RWPE1 (cell line): ENCODE data around the gene CNDP2.

Experiments used
- CTCF ChIA-PET: fragments of 350-600 bp; sonication (Branson Sonifier 250); formaldehyde crosslinking; extraction: SDS; loops from one replicate; lab custom pipeline; 2021; lab: Yijun Ruan, JAX
- POLR2A ChIA-PET: fragments of 400-600 bp; formaldehyde crosslinking; extraction: SDS; loops from one replicate; lab custom pipeline; 2020; ENCODE audit warnings: antibody characterized with exemption; ENCODE audit not compliant: low non-redundant PET; lab: Yijun Ruan, JAX
- DNase-seq: peaks from one replicate; pipeline ENCODE4 v3.0.0; 2012; ENCODE audit warnings: low spot score
- H3K27ac ChIP-seq: fragments of 450-650 bp; 2 replicates; pipeline ENCODE4 v1.5.1; 2017
- CTCF ChIP-seq: fragments of 450-650 bp; conservative IDR thresholded peaks from 2 replicates; pipeline ENCODE4 v1.5.1; 2017; ENCODE audit warnings: low read depth, mild to moderate bottlenecking

CNDP2 gene

GRCh38 chr18:74551452-74551851, 55.3 kb downstream of the CNDP2 start:
- ChIA-PET POLR2A (interaction anchor here (0.9 kb wide), 1 partner anchor 56 kb away, joined by 3 read pairs; no protein-coding TSS in a partner anchor), CTCF (interaction anchor here (0.7 to 1.1 kb wide), 4 partner anchors 44 to 354 kb away, joined by 3 to 7 read pairs (median 3); no protein-coding TSS in a partner anchor)
- no peak for DNase-seq
- TF ChIP-seq CTCF: no peak
- H3K27ac ChIP-seq: no peak overlapping the region

GRCh38 chr18:74551936-74552555, 55.9 kb downstream of the CNDP2 start:
- TF ChIP-seq CTCF: peak; percentile 90
- ChIA-PET CTCF (interaction anchor here (0.6 to 1.1 kb wide), 9 partner anchors 25 to 355 kb away, joined by 3 to 7 read pairs (median 3); no protein-coding TSS in a partner anchor), POLR2A (interaction anchor here (0.9 kb wide), 1 partner anchor 56 kb away, joined by 3 read pairs; no protein-coding TSS in a partner anchor)
- peak; percentile 72 for DNase-seq
- H3K27ac ChIP-seq: no peak overlapping the region

- ChIA-PET POLR2A (no interaction called here), CTCF (no interaction called here)
- no peak for TF ChIP-seq CTCF
- H3K27ac ChIP-seq: no peak overlapping the region
- DNase-seq: no peak
Measured at GRCh38 chr18:74556126-74556525, 60.0 kb downstream of the CNDP2 start.

GRCh38 chr18:74558096-74558495, 61.9 kb downstream of the CNDP2 start:
- CTCF ChIA-PET: interaction anchor here (0.6 kb wide), 1 partner anchor 97 kb away, joined by 8 read pairs; no protein-coding TSS in a partner anchor
- no peak overlapping the region for H3K27ac ChIP-seq
- no peak for DNase-seq
- no peak for TF ChIP-seq CTCF
- POLR2A ChIA-PET: no interaction called here

GRCh38 chr18:74562131-74562730, 66.1 kb downstream of the CNDP2 start:
- DNase-seq: no peak
- ChIA-PET POLR2A (no interaction called here), CTCF (no interaction called here)
- TF ChIP-seq CTCF: no peak
- H3K27ac ChIP-seq: no peak overlapping the region

GRCh38 chr18:74562775-74563174, 66.6 kb downstream of the CNDP2 start:
- CTCF ChIA-PET: no interaction called here
- H3K27ac ChIP-seq: no peak overlapping the region
- POLR2A ChIA-PET: no interaction called here
- TF ChIP-seq CTCF: no peak
- DNase-seq: no peak
